ENCODE results near the gene HIVEP1.
A peak's percentile ranks its signal among the peaks of the same experiment; 100 is the strongest.

Gene HIVEP1

GRCh38 chr6:12160326-12160725 lies 148.2 kb downstream of the HIVEP1 start:
- DNase-seq (ENCODE audit: low read depth): peak; percentile 81
- TF ChIP-seq CTCF (conservative IDR thresholded peaks at IDR 0.05; ENCODE audit: low read length): no peak
- H3K4me3 ChIP-seq (ENCODE audit: low read length): no peak overlapping the region

- TF ChIP-seq CTCF (conservative IDR thresholded peaks at IDR 0.05; ENCODE audit: low read length): no peak
- no peak for DNase-seq (ENCODE audit: low read depth)
- H3K4me3 ChIP-seq (ENCODE audit: low read length): no peak overlapping the region
These were observed 150.1 kb downstream of the HIVEP1 start for GRCh38 chr6:12162213-12162612.

GRCh38 chr6:12163149-12163548 lies 151.0 kb downstream of the HIVEP1 start:
- no peak overlapping the region for H3K4me3 ChIP-seq (ENCODE audit: low read length)
- no peak for TF ChIP-seq CTCF (conservative IDR thresholded peaks at IDR 0.05; ENCODE audit: low read length)
- DNase-seq (ENCODE audit: low read depth): no peak

- TF ChIP-seq CTCF (conservative IDR thresholded peaks at IDR 0.05; ENCODE audit: low read length): no peak
- no peak for DNase-seq (ENCODE audit: low read depth)
- H3K4me3 ChIP-seq (ENCODE audit: low read length): no peak overlapping the region
These were observed 151.8 kb downstream of the HIVEP1 start for GRCh38 chr6:12163744-12164507.

DNA sequence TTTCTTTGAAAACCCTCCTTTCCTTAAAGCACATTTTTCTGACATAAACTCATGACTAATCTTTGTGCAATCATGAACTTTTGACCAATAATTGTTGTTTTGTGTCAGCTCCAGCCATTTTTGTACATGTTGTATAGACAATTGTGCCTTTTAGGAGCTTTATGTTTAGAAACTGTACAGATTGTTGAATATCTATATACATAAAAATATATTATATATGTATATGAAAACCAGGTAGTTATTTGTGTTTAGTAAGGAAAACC lies 152.3 kb downstream of the HIVEP1 start:
- peak; percentile 18 for DNase-seq (ENCODE audit: low read depth)
- H3K4me3 ChIP-seq (ENCODE audit: low read length): no peak overlapping the region
- no peak for TF ChIP-seq CTCF (conservative IDR thresholded peaks at IDR 0.05; ENCODE audit: low read length)

DNA sequence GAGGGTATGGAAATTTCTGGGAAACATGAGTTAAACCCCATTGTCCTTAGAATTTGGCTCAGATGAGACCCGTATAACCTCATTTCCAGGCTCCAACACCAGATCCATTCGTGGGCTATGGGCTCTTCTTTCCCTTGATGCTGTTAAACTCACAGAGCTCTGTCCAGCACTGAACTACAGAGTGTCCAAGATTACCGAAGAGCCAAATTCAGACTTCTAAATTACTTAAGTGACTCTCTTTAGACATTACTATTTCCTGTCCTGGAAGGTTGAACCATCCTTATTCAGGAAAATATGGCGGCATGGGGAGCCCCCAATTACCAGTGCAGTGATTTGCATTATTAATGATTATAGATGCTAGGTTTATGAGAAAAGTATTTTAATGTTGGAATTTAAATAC lies 153.2 kb downstream of the HIVEP1 start:
- no peak overlapping the region for H3K4me3 ChIP-seq (ENCODE audit: low read length)
- no peak for DNase-seq (ENCODE audit: low read depth)
- no peak for TF ChIP-seq CTCF (conservative IDR thresholded peaks at IDR 0.05; ENCODE audit: low read length)

GRCh38 chr6:12165722-12166280 lies 153.7 kb downstream of the HIVEP1 start:
- no peak for DNase-seq (ENCODE audit: low read depth)
- no peak overlapping the region for H3K4me3 ChIP-seq (ENCODE audit: low read length)
- no peak for TF ChIP-seq CTCF (conservative IDR thresholded peaks at IDR 0.05; ENCODE audit: low read length)
